ENCODE measurements around the gene TCP1.

- no peak for TF ChIP-seq CTCF (conservative IDR thresholded peaks at IDR 0.05)
- TF ChIP-seq EZH2 (IDR thresholded peaks at IDR 0.05; ENCODE audit: low read depth): no peak
These were observed 30.7 kb upstream of the TCP1 start for GRCh38 chr6:159819932-159820640.

Data from PC-9 (cell line).